HCT116 (cell line): ENCODE results near the gene TTC23. TPM values are rescaled to one million over a fixed set of nuclear protein-coding genes. Genes with fewer than 3 reads are reported as not detected.

Experiments used
- ATAC-seq: fragments of 200-7000 bp; cut with Tn5 transposase; 2 replicates; pipeline ENCODE4 v1.9.1; 2020; ENCODE audit warnings: mild to moderate bottlenecking, moderate library complexity
- BruUV-seq: library from RNA; stranded (reverse); fragments of 400-500 nt; replicated peaks from 2 replicates; lab custom pipeline; 2021; lab: Mats Ljungman, UMichigan
- CTCF ChIA-PET: fragments of 300-600 bp; sonication (Branson Sonifier 250); formaldehyde crosslinking; loops from one replicate; lab custom pipeline; 2021; ENCODE audit warnings: antibody characterized with exemption; lab: Charles Lee
- POLR2A ChIA-PET: fragments of 300-600, 350-600 bp; sonication (Branson Sonifier 250); formaldehyde crosslinking; loops from one replicate; lab custom pipeline; 2021; ENCODE audit warnings: antibody characterized with exemption; lab: Charles Lee
- RAD21 ChIA-PET, 2 experiments: fragments of 300-600 bp; sonication (Branson Sonifier 250); formaldehyde crosslinking; loops; one replicate each; lab custom pipeline; 2023; ENCODE audit warnings: low total read pairs in 2 of 2; ENCODE audit not compliant: uncharacterized antibody in 2 of 2, unreplicated experiment in 2 of 2, low non-redundant PET in 1 of 2; lab: Charles Lee
- DNase-seq: peaks from one replicate; pipeline ENCODE4 v3.0.0-alpha.2; 2010; ENCODE audit warnings: low read depth, low spot score
- H2AFZ ChIP-seq: fragments of 200-600 bp; shearing (Covaris generic), sonication (generic); 2 replicates; pipeline ENCODE4 v1.6.1; 2017; ENCODE audit warnings: low read depth, mixed run types, mixed read lengths, antibody characterized with exemption, low read length; ENCODE audit not compliant: poor library complexity, severe bottlenecking
- H3K27ac ChIP-seq: 2 replicates; pipeline ENCODE4 v1.5.1; 2012; ENCODE audit warnings: low read depth, low read length
- H3K27me3 ChIP-seq: fragments of 200-600 bp; sonication (generic); 2 replicates; pipeline ENCODE4 v1.6.1; 2016; ENCODE audit warnings: mixed run types, low read length, mixed read lengths; ENCODE audit not compliant: insufficient read depth
- H3K36me3 ChIP-seq, 2 experiments: fragments of 200-500 bp in 1 of 2; fragments of 200-600 bp in 1 of 2; sonication (Bioruptor generic) in 1 of 2; sonication (generic) in 1 of 2; 2 replicates each; pipeline versions ENCODE4 v1.5.1 to v1.6.1; 2014 to 2016; ENCODE audit warnings: low read length in 2 of 2, inconsistent platforms in 1 of 2, mixed read lengths in 1 of 2, mixed run types in 1 of 2; ENCODE audit not compliant: insufficient read depth in 2 of 2, control insufficient read depth in 1 of 2
- H3K4me1 ChIP-seq, 2 experiments: fragments of 200-600 bp in 1 of 2; sonication (generic) in 1 of 2; 2 replicates each; pipeline versions ENCODE4 v1.5.1 to v1.6.1; 2012 to 2017; ENCODE audit warnings: low read length in 2 of 2, inconsistent platforms in 1 of 2, mild to moderate bottlenecking in 1 of 2, mixed read lengths in 1 of 2, mixed run types in 1 of 2, moderate library complexity in 1 of 2; ENCODE audit not compliant: insufficient read depth in 2 of 2, control insufficient read depth in 1 of 2
- H3K4me2 ChIP-seq: fragments of 200-600 bp; sonication (generic); 2 replicates; pipeline ENCODE4 v1.6.1; 2017; ENCODE audit warnings: mixed run types, low read length, mixed read lengths
- H3K4me3 ChIP-seq, 2 experiments: fragments of 200-600 bp in 1 of 2; sonication (generic) in 1 of 2; replicated peaks in 1 of 2; 2 replicates each; pipeline ENCODE4 v1.5.1; 2011 to 2016; ENCODE audit warnings: low read length in 2 of 2, control low read depth in 1 of 2, low read depth in 1 of 2, mild to moderate bottlenecking in 1 of 2, mixed read lengths in 1 of 2, mixed run types in 1 of 2
- H3K79me2 ChIP-seq: fragments of 200-600 bp; sonication (generic); 2 replicates; pipeline ENCODE4 v1.6.1; 2017; ENCODE audit warnings: mild to moderate bottlenecking, mixed run types, low read length, moderate library complexity, mixed read lengths; ENCODE audit not compliant: insufficient read depth
- H3K9ac ChIP-seq: fragments of 200-600 bp; sonication (generic); 2 replicates; pipeline ENCODE4 v1.6.1; 2016; ENCODE audit warnings: low read length, mixed read lengths
- H3K9me2 ChIP-seq: fragments of 200-600 bp; sonication (generic), shearing (Covaris generic); 2 replicates; pipeline ENCODE4 v1.6.1; 2017; ENCODE audit warnings: mixed run types, mild to moderate bottlenecking, moderate library complexity; ENCODE audit not compliant: insufficient read depth
- H3K9me3 ChIP-seq, 2 experiments: fragments of 200-500 bp in 1 of 2; fragments of 200-600 bp in 1 of 2; sonication (Bioruptor generic) in 1 of 2; sonication (generic) in 1 of 2; 2 replicates each; pipeline ENCODE4 v1.6.1; 2014 to 2017; ENCODE audit warnings: low read length in 2 of 2, mixed read lengths in 2 of 2, inconsistent platforms in 1 of 2, low read depth in 1 of 2, mild to moderate bottlenecking in 1 of 2, mixed run types in 1 of 2, moderate library complexity in 1 of 2; ENCODE audit not compliant: control insufficient read depth in 1 of 2, insufficient read depth in 1 of 2
- H4K20me1 ChIP-seq: fragments of 200-600 bp; sonication (generic), shearing (Covaris generic); 2 replicates; pipeline ENCODE4 v1.6.1; 2017; ENCODE audit warnings: mixed run types, mild to moderate bottlenecking, moderate library complexity; ENCODE audit not compliant: insufficient read depth
- EZH2phosphoT487 ChIP-seq: fragments of 200-600 bp; IDR thresholded peaks from 2 replicates; pipeline ENCODE4 v1.6.1; 2018; ENCODE audit warnings: antibody characterized with exemption, borderline replicate concordance
- FOSL1 ChIP-seq: IDR thresholded peaks from 2 replicates; pipeline ENCODE4 v1.6.1; 2012; ENCODE audit warnings: low read depth
- POLR2A ChIP-seq: IDR thresholded peaks from 2 replicates; pipeline ENCODE4 v1.7.0; 2011; ENCODE audit warnings: borderline replicate concordance; ENCODE audit not compliant: insufficient read depth, insufficient read length; ENCODE audit errors: extremely low read depth
- POLR2AphosphoS5 ChIP-seq: IDR thresholded peaks from 2 replicates; pipeline ENCODE4 v1.6.1; 2011; ENCODE audit warnings: mild to moderate bottlenecking, low read depth, low read length, moderate library complexity
- RAD21 ChIP-seq: IDR thresholded peaks from 2 replicates; pipeline ENCODE4 v1.6.1; 2012; ENCODE audit warnings: low read depth, mild to moderate bottlenecking
- SP1 ChIP-seq: IDR thresholded peaks from 2 replicates; pipeline ENCODE4 v1.6.1; 2012; ENCODE audit warnings: low read depth
- SRF ChIP-seq: IDR thresholded peaks from 2 replicates; pipeline ENCODE4 v1.6.1; 2012; ENCODE audit warnings: low read depth
- ZNF274 ChIP-seq: fragments of 200-500 bp; sonication (Bioruptor generic); IDR thresholded peaks from 2 replicates; pipeline ENCODE4 v1.6.1; 2014; ENCODE audit warnings: mild to moderate bottlenecking, low read depth, low read length, inconsistent platforms
- intact Hi-C: fragments of 100-400 bp; cut with micrococcal nuclease; formaldehyde crosslinking; loops from 2 replicates; pipeline ENCODE4 v1.10.0; 2022
- total RNA-seq: library from RNA; stranded (reverse); gene quantifications from one replicate; pipeline ENCODE4 v1.2.1, GENCODE V29; 2021; ENCODE audit not compliant: unreplicated experiment
- TF ChIP-seq, protein P1 (sequence below): IDR thresholded peaks from 2 replicates; pipeline ENCODE4 v1.6.1; 2012; ENCODE audit warnings: low read depth

TTC23 gene
- total RNA-seq, 1 experiment from 2014 or later = 10.2 TPM

DNA sequence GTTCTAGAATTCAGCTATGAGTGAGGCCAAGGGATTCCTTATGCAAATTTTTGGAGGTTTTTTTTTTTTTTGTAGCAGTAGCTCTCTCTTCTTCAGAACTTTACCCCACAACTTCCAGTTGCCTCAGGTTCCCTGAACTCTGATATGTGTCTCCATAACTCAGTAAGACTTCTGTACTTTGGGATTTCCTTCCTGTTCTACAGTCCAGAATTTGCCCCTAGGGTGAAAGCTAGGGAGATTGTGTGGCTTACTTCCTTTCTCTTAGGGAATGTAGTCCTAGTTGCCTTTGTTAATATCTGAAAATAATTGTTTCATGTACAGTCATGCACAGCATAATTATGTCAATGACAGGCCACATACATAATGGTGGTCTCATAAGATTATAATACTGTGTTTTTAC is 32.7 kb upstream of the TTC23 start:
- TF ChIP-seq EZH2phosphoT487 (no peak), POLR2A (no peak), POLR2AphosphoS5 (no peak), SP1 (no peak), FOSL1 (no peak), ZNF274 (no peak), RAD21 (no peak), SRF (no peak)
- TF ChIP-seq, protein P1, sequence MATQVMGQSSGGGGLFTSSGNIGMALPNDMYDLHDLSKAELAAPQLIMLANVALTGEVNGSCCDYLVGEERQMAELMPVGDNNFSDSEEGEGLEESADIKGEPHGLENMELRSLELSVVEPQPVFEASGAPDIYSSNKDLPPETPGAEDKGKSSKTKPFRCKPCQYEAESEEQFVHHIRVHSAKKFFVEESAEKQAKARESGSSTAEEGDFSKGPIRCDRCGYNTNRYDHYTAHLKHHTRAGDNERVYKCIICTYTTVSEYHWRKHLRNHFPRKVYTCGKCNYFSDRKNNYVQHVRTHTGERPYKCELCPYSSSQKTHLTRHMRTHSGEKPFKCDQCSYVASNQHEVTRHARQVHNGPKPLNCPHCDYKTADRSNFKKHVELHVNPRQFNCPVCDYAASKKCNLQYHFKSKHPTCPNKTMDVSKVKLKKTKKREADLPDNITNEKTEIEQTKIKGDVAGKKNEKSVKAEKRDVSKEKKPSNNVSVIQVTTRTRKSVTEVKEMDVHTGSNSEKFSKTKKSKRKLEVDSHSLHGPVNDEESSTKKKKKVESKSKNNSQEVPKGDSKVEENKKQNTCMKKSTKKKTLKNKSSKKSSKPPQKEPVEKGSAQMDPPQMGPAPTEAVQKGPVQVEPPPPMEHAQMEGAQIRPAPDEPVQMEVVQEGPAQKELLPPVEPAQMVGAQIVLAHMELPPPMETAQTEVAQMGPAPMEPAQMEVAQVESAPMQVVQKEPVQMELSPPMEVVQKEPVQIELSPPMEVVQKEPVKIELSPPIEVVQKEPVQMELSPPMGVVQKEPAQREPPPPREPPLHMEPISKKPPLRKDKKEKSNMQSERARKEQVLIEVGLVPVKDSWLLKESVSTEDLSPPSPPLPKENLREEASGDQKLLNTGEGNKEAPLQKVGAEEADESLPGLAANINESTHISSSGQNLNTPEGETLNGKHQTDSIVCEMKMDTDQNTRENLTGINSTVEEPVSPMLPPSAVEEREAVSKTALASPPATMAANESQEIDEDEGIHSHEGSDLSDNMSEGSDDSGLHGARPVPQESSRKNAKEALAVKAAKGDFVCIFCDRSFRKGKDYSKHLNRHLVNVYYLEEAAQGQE = no peak
- H3K4me3 ChIP-seq = no peak overlapping the region
- ChIA-PET RAD21 (interaction anchor here in 1 of 2 experiments (0.6 kb wide), 1 partner anchor 11 kb away, joined by 3 read pairs; no protein-coding TSS in a partner anchor), POLR2A (interaction anchor here (1.1 kb wide), 1 partner anchor 451 kb away, joined by 4 read pairs; the partner anchor contains the start of gene LYSMD4), CTCF (interaction anchor here (1.2 to 2.0 kb wide), 4 partner anchors 9 to 474 kb away, joined by 3 to 23 read pairs (median 11); partner anchors contain the start of gene LRRC28)
- BruUV-seq = no TSS peak
- no peaks in the 10 kb centered on the region for H3K36me3 ChIP-seq
- H3K27ac ChIP-seq = no peak overlapping the region
- no peaks in the 10 kb centered on the region for H3K4me1 ChIP-seq
- H3K9ac ChIP-seq = no peak overlapping the region
- H3K27me3 ChIP-seq = no peaks in the 10 kb centered on the region
- DNase-seq (no peak), ATAC-seq (no peak)
- no peaks in the 10 kb centered on the region for H3K9me2 ChIP-seq
- no peak overlapping the region for H3K4me2 ChIP-seq
- H2AFZ ChIP-seq = no peak overlapping the region
- no peaks in the 10 kb centered on the region for H3K9me3 ChIP-seq
- H4K20me1 ChIP-seq = no peaks in the 10 kb centered on the region
- intact Hi-C loops = no loop called here
- H3K79me2 ChIP-seq = no peaks in the 10 kb centered on the region; the same call in 1 of the 2 replicates
